ENCODE measurements around the gene ATP6V0B. TPM values are rescaled to one million over a fixed set of nuclear protein-coding genes. Genes with fewer than 3 reads are reported as not detected.

The ATP6V0B gene
- total and polyA plus RNA-seq, 2 of the 13 experiments (the other 11 are each of a cell fraction or from before 2014, with no cell fraction given) = 157 to 161 TPM

DNA sequence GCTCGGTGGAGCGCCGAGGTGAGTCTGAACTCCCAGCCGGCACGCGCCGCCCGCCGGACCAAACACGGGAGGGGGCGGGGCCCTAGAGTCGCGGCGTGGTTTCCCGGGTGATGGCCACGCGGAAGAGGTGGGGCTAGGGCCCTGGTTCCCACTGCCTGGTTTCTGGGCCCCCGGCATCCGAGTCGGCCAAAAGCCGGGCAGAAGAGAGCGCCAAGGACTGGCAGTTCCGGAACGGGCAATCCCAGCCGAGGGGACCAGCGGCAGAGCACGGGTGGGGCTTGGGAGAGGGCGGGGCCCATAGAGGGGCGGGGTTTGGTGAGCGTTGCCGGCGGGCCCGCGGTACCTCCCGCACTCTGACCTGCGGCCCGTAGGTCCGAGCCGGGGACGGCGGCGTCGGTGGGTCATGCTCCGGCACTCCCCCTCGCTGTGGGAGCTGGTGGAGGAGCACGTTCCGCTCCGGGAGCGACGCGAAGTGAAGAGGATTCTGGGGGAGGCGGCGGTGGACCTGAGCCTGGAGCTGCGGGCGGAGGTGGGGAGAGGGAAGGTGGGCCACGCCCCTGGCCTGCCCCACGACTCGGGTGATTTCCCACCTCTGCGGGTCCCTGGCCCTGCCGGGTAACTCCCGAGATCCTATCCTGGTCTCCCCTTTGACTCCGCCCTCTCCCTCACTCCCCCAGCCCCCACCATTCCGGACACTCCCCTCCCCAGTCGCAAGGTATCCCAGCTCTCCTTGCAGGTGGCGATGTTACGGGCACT lies 16.9 kb downstream of the ATP6V0B start, which contains the start of gene CCDC24 (continued):
- TF ChIP-seq FOXA1 (IDR thresholded peaks at IDR 0.05) = no peak
- no peak for TF ChIP-seq FOXA1 (CRISPR knock-in tag; IDR thresholded peaks at IDR 0.05)
- TF ChIP-seq, protein P1, sequence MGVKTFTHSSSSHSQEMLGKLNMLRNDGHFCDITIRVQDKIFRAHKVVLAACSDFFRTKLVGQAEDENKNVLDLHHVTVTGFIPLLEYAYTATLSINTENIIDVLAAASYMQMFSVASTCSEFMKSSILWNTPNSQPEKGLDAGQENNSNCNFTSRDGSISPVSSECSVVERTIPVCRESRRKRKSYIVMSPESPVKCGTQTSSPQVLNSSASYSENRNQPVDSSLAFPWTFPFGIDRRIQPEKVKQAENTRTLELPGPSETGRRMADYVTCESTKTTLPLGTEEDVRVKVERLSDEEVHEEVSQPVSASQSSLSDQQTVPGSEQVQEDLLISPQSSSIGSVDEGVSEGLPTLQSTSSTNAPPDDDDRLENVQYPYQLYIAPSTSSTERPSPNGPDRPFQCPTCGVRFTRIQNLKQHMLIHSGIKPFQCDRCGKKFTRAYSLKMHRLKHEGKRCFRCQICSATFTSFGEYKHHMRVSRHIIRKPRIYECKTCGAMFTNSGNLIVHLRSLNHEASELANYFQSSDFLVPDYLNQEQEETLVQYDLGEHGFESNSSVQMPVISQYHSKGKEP (CRISPR knock-in tag; IDR thresholded peaks at IDR 0.05) = no peak
- TF ChIP-seq BHLHE40 (IDR thresholded peaks at IDR 0.05; ENCODE audit: low read length) = peak; percentile 88
- TF ChIP-seq HDAC2 (CRISPR knock-in tag; IDR thresholded peaks at IDR 0.05) = peak; percentile 14; the same call in 1 of the 2 replicates
- no peak for TF ChIP-seq ZFP62 (CRISPR knock-in tag; IDR thresholded peaks at IDR 0.05)
- TF ChIP-seq ZNF567 (CRISPR knock-in tag; IDR thresholded peaks at IDR 0.05; ENCODE audit: borderline replicate concordance) = no peak
- TF ChIP-seq, protein P2, sequence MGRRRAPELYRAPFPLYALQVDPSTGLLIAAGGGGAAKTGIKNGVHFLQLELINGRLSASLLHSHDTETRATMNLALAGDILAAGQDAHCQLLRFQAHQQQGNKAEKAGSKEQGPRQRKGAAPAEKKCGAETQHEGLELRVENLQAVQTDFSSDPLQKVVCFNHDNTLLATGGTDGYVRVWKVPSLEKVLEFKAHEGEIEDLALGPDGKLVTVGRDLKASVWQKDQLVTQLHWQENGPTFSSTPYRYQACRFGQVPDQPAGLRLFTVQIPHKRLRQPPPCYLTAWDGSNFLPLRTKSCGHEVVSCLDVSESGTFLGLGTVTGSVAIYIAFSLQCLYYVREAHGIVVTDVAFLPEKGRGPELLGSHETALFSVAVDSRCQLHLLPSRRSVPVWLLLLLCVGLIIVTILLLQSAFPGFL (CRISPR knock-in tag; IDR thresholded peaks at IDR 0.05) = no peak
- TF ChIP-seq ZIK1 (CRISPR knock-in tag; IDR thresholded peaks at IDR 0.05; ENCODE audit: borderline replicate concordance, low read depth) = no peak
- TF ChIP-seq HDAC1 (CRISPR knock-in tag; IDR thresholded peaks at IDR 0.05) = peak; percentile 80
- no peak for TF ChIP-seq ZNF619 (CRISPR knock-in tag; IDR thresholded peaks at IDR 0.05)
- no peak for TF ChIP-seq ZNF431 (CRISPR knock-in tag; IDR thresholded peaks at IDR 0.05; ENCODE audit: borderline replicate concordance, low read depth)
- TF ChIP-seq, protein P3, sequence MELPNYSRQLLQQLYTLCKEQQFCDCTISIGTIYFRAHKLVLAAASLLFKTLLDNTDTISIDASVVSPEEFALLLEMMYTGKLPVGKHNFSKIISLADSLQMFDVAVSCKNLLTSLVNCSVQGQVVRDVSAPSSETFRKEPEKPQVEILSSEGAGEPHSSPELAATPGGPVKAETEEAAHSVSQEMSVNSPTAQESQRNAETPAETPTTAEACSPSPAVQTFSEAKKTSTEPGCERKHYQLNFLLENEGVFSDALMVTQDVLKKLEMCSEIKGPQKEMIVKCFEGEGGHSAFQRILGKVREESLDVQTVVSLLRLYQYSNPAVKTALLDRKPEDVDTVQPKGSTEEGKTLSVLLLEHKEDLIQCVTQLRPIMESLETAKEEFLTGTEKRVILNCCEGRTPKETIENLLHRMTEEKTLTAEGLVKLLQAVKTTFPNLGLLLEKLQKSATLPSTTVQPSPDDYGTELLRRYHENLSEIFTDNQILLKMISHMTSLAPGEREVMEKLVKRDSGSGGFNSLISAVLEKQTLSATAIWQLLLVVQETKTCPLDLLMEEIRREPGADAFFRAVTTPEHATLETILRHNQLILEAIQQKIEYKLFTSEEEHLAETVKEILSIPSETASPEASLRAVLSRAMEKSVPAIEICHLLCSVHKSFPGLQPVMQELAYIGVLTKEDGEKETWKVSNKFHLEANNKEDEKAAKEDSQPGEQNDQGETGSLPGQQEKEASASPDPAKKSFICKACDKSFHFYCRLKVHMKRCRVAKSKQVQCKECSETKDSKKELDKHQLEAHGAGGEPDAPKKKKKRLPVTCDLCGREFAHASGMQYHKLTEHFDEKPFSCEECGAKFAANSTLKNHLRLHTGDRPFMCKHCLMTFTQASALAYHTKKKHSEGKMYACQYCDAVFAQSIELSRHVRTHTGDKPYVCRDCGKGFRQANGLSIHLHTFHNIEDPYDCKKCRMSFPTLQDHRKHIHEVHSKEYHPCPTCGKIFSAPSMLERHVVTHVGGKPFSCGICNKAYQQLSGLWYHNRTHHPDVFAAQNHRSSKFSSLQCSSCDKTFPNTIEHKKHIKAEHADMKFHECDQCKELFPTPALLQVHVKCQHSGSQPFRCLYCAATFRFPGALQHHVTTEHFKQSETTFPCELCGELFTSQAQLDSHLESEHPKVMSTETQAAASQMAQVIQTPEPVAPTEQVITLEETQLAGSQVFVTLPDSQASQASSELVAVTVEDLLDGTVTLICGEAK (IDR thresholded peaks at IDR 0.05) = no peak
- TF ChIP-seq, protein P3 (CRISPR knock-in tag; IDR thresholded peaks at IDR 0.05) = no peak
- peak; percentile 98 for TF ChIP-seq AGO2 (optimal IDR thresholded peaks at IDR 0.05; ENCODE audit: low read depth, low read length)
- TF ChIP-seq ZC3H13 (CRISPR knock-in tag; IDR thresholded peaks at IDR 0.05) = peak; percentile 80
- no peak for TF ChIP-seq ZNF841 (CRISPR knock-in tag; IDR thresholded peaks at IDR 0.05; ENCODE audit: borderline replicate concordance)
- TF ChIP-seq TGIF2 (CRISPR knock-in tag; IDR thresholded peaks at IDR 0.05) = no peak

Data from HepG2 (cell line).